Left lung (tissue), 10 donors: Measurements from ENCODE around the gene NUDT22. TPM values are rescaled to one million over a fixed set of nuclear protein-coding genes. Genes with fewer than 3 reads are reported as not detected.

Source experiments
- ATAC-seq: fragments of 200-7000 bp; cut with Tn5 transposase; one replicate; pipeline ENCODE4 v1.9.1; 2020; ENCODE audit warnings: moderate library complexity
- DNase-seq, 4 donors: peaks; one replicate each; pipeline ENCODE4 v3.0.0-alpha.2; 2013 to 2020
- H3K27ac ChIP-seq, 2 donors: fragments of 200-600 bp; sonication (generic) in 1 of 2; one replicate each; pipeline versions ENCODE4 v1.5.0 to v1.8.0; 2020 to 2021
- H3K27me3 ChIP-seq, 2 donors: fragments of 200-600 bp; sonication (generic) in 1 of 2; one replicate each; pipeline versions ENCODE4 v1.5.0 to v1.8.0; 2020 to 2021
- H3K36me3 ChIP-seq, 2 donors: fragments of 200-600 bp; sonication (generic) in 1 of 2; one replicate each; pipeline versions ENCODE4 v1.5.0 to v1.8.0; 2020 to 2021
- H3K4me1 ChIP-seq, 2 donors: fragments of 200-600 bp; one replicate each; pipeline ENCODE4 v1.8.0; 2021
- H3K4me3 ChIP-seq, 2 donors: fragments of 200-600 bp; sonication (generic) in 1 of 2; one replicate each; pipeline versions ENCODE4 v1.5.0 to v1.8.0; 2020 to 2021; ENCODE audit warnings: mild to moderate bottlenecking in 1 of 2
- H3K9me3 ChIP-seq, 2 donors: fragments of 200-600 bp; sonication (generic) in 1 of 2; one replicate each; pipeline versions ENCODE4 v1.5.0 to v1.8.0; 2020 to 2021
- CTCF ChIP-seq, 2 donors: fragments of 200-600 bp; sonication (generic) in 1 of 2; IDR thresholded peaks; one replicate each; pipeline versions ENCODE4 v1.5.0 to v1.8.0; 2021; ENCODE audit warnings: antibody characterized with exemption in 2 of 2
- intact Hi-C, 2 donors: fragments of 100-400 bp; cut with DNase I; formaldehyde crosslinking; loops; one replicate each; pipeline versions ENCODE4 v1.11.2 to v1.14.2; 2022
- polyA plus RNA-seq, 6 donors: library from polyadenylated mRNA; unstranded; fragments of 120-200 nt; gene quantifications; one replicate each; pipeline ENCODE4 v1.2.1, GENCODE V29; 2013; ENCODE audit not compliant: insufficient read length in 6 of 6
- total RNA-seq, 2 donors: library from RNA; stranded (reverse); fragmentation: NEBNext Ultra II Directional; extraction: Animal tissue kit (Norgen Biotek cat#: 25700); gene quantifications; one replicate each; pipeline ENCODE4 v1.2.1, GENCODE V29; 2021
- donor health status: DM: no; HTN: yes; CAD: no.
- donor health status: DM: no; HTN: no; CAD: no.

Gene NUDT22
- total and polyA plus RNA-seq, 8 donors = 17.1 to 54.3 (median 23.6) TPM

GRCh38 chr11:64185693-64186491, 40.2 kb upstream of the NUDT22 start, which contains the start of gene STIP1:
Gene STIP1 (plus strand): TSS chr11:64186171. CDS start chr11:64186262, 91 bp downstream.
- peaks cover 0 to 5% of the 10 kb centered on the region in 2 donors for H3K36me3 ChIP-seq
- ATAC-seq (peak; percentile 86), DNase-seq (peak; percentile 98 to 100 (median 100))
- no peaks in the 10 kb centered on the region for H3K27me3 ChIP-seq
- peak within 1 kb of the TSS; percentile 56 to 70 for H3K4me3 ChIP-seq
- H3K9me3 ChIP-seq = no peaks in the 10 kb centered on the region
- peak within 1 kb of the TSS; percentile 96 to 100 for H3K27ac ChIP-seq
- intact Hi-C loops = no loop called here
- peaks cover 14 to 42% of the 10 kb centered on the region in 2 donors for H3K4me1 ChIP-seq
- TF ChIP-seq CTCF (IDR thresholded peaks at IDR 0.05) = peak in 1 of 2 donors; percentile 48

- intact Hi-C loops = no loop called here
- H3K4me3 ChIP-seq = no peak overlapping the region
These were observed 39.4 kb upstream of the NUDT22 start for GRCh38 chr11:64186492-64187165.

GRCh38 chr11:64192434-64192833, 33.6 kb upstream of the NUDT22 start:
- no peak for TF ChIP-seq CTCF (IDR thresholded peaks at IDR 0.05)
- Histone ChIP-seq H3K36me3 (peaks cover 0 to 56% of the 10 kb centered on the region in 2 donors), H3K27ac (no peak overlapping the region), H3K9me3 (no peaks in the 10 kb centered on the region), H3K4me3 (no peak overlapping the region), H3K27me3 (no peaks in the 10 kb centered on the region), H3K4me1 (peaks cover 0 to 13% of the 10 kb centered on the region in 2 donors)
- peak; percentile 21 for ATAC-seq
- DNase-seq = peak in 1 of 4 donors; percentile 17
- intact Hi-C loops = no loop called here

More at GRCh38 chr11:64186492-64187165, 39.4 kb upstream of the NUDT22 start:
- Histone ChIP-seq H3K9me3 (no peaks in the 10 kb centered on the region), H3K4me1 (peaks cover 8 to 40% of the 10 kb centered on the region in 2 donors), H3K27me3 (no peaks in the 10 kb centered on the region), H3K36me3 (peaks cover 0 to 5% of the 10 kb centered on the region in 2 donors), H3K27ac (peak overlapping the region in 1 of 2 donors; percentile 82)
- no peak for TF ChIP-seq CTCF (IDR thresholded peaks at IDR 0.05)
- ATAC-seq = no peak
- no peak for DNase-seq

DNA sequence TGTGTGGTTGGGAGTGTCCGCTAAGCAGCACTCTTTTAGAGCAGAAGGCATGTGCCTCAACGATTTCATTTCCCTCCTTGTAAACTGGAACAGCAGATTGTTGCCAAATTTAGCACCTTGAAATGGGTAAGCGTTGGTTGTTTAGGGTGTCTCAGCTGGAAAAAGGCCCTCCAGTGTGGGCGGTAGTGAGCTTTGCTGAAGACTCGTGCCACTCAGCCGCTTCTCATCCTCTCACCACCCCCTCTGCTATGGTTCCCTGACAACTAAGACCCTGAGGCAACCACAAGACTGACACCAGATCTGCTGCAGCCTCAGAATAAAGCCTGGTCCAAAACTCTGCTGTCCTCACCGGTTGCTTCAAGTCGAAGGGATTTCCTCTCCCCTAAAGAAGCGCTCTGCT, 29.4 kb upstream of the NUDT22 start:
- peak in 1 of 4 donors; percentile 4 for DNase-seq
- no peak for ATAC-seq
- Histone ChIP-seq H3K27me3 (no peaks in the 10 kb centered on the region), H3K4me1 (peaks cover 0 to 8% of the 10 kb centered on the region in 2 donors), H3K36me3 (peaks cover 0 to 93% of the 10 kb centered on the region in 2 donors), H3K9me3 (no peaks in the 10 kb centered on the region), H3K4me3 (no peak overlapping the region), H3K27ac (no peak overlapping the region)
- intact Hi-C loops = no loop called here
- no peak for TF ChIP-seq CTCF (IDR thresholded peaks at IDR 0.05)

- H3K9me3 ChIP-seq = no peaks in the 10 kb centered on the region
- TF ChIP-seq CTCF (IDR thresholded peaks at IDR 0.05) = no peak
- ATAC-seq = no peak
These were observed 27.6 kb upstream of the NUDT22 start for GRCh38 chr11:64198511-64198910.

More at GRCh38 chr11:64198511-64198910, 27.6 kb upstream of the NUDT22 start:
- H3K27me3 ChIP-seq = no peaks in the 10 kb centered on the region
- no peaks in the 10 kb centered on the region for H3K4me1 ChIP-seq
- no peak overlapping the region for H3K27ac ChIP-seq
- peaks cover 0 to 100% of the 10 kb centered on the region in 2 donors for H3K36me3 ChIP-seq
- no peak for DNase-seq
- intact Hi-C loops = no loop called here
- H3K4me3 ChIP-seq = no peak overlapping the region
